GM12878 (cell line): ENCODE data around the gene ALG2. TPM values are rescaled to one million over a fixed set of nuclear protein-coding genes. Genes with fewer than 3 reads are reported as not detected.

Experiments used
- ATAC-seq: fragments of 200-7000 bp; cut with Tn5 transposase; 3 replicates; pipeline ENCODE4 v1.9.1; 2020; ENCODE audit warnings: mild to moderate bottlenecking, moderate library complexity
- BruUV-seq: library from RNA; stranded (reverse); fragments of 400-500 nt; replicated peaks from 2 replicates; lab custom pipeline; 2021; lab: Mats Ljungman, UMichigan
- CTCF ChIA-PET: fragments of 300-600 bp; sonication (Branson Sonifier 250); formaldehyde crosslinking; extraction: SDS; loops from one replicate; lab custom pipeline; 2021; ENCODE audit warnings: inconsistent platforms; lab: Yijun Ruan, JAX
- POLR2A ChIA-PET: fragments of 350-600 bp; formaldehyde crosslinking; extraction: SDS; loops from one replicate; lab custom pipeline; 2021; ENCODE audit warnings: inconsistent platforms; lab: Charles Lee
- RAD21 ChIA-PET: fragments of 300-600 bp; sonication (Branson Sonifier 250); formaldehyde crosslinking; loops from one replicate; lab custom pipeline; 2023; ENCODE audit warnings: antibody characterized with exemption; ENCODE audit not compliant: unreplicated experiment; lab: Charles Lee
- SMC1A ChIA-PET: fragments of 300-600 bp; sonication (Branson Sonifier 250); formaldehyde crosslinking; loops from one replicate; lab custom pipeline; 2023; ENCODE audit not compliant: unreplicated experiment, uncharacterized antibody; lab: Charles Lee
- DNase-seq: peaks from one replicate; pipeline ENCODE4 v3.0.0-alpha.2; 2011; ENCODE audit warnings: low read depth, low spot score
- FAIRE-seq: peaks from 3 replicates; lab custom pipeline; 2011; peaks lifted over from hg19 to GRCh38; lab: Jason Lieb, UNC
- H2AFZ ChIP-seq: 2 replicates; pipeline ENCODE4 v1.6.0; 2011; ENCODE audit warnings: low read depth, low read length, control low read depth; ENCODE audit not compliant: control insufficient read depth
- H3K27ac ChIP-seq: 2 replicates; pipeline ENCODE4 v1.5.1; 2011; ENCODE audit warnings: control low read depth; ENCODE audit not compliant: control insufficient read depth, insufficient read depth
- H3K27me3 ChIP-seq, 2 experiments: replicated peaks in 1 of 2; 2 replicates each; pipeline versions ENCODE4 v1.6.0 to v1.6.1; 2011; ENCODE audit warnings: low read length in 1 of 2; ENCODE audit not compliant: control insufficient read depth in 2 of 2, insufficient read depth in 2 of 2
- H3K36me3 ChIP-seq, 2 experiments: 2 replicates each; pipeline ENCODE4 v1.5.1; 2011; ENCODE audit warnings: low read length in 1 of 2; ENCODE audit not compliant: control insufficient read depth in 2 of 2, insufficient read depth in 2 of 2
- H3K4me1 ChIP-seq: 2 replicates; pipeline ENCODE4 v1.6.1; 2011; ENCODE audit warnings: mild to moderate bottlenecking, low read length, moderate library complexity, mixed read lengths; ENCODE audit not compliant: control insufficient read depth, insufficient read depth
- H3K4me2 ChIP-seq: 2 replicates; pipeline ENCODE4 v1.6.0; 2011; ENCODE audit warnings: control low read depth; ENCODE audit not compliant: control insufficient read depth, insufficient read depth
- H3K4me3 ChIP-seq: fragments of 200-600 bp; sonication (generic); 2 replicates; pipeline ENCODE4 v1.5.1; 2016
- H3K79me2 ChIP-seq: 2 replicates; pipeline ENCODE4 v1.6.0; 2011; ENCODE audit warnings: low read length; ENCODE audit not compliant: control insufficient read depth, insufficient read depth
- H3K9ac ChIP-seq: 2 replicates; pipeline ENCODE4 v1.8.0; 2011; ENCODE audit warnings: low read length, control low read depth, mixed read lengths; ENCODE audit not compliant: control insufficient read depth, insufficient read depth
- H3K9me3 ChIP-seq: replicated peaks from 3 replicates; pipeline ENCODE4 v1.5.1; 2011; ENCODE audit warnings: mild to moderate bottlenecking, low read length; ENCODE audit not compliant: control insufficient read depth, insufficient read depth
- H4K20me1 ChIP-seq: 2 replicates; pipeline ENCODE4 v1.6.0; 2011; ENCODE audit not compliant: control insufficient read depth, insufficient read depth
- ETV6 ChIP-seq, 2 experiments: fragments of 450-650 bp in 1 of 2; IDR thresholded peaks in 1 of 2; conservative IDR thresholded peaks in 1 of 2; 2 replicates each; pipeline ENCODE4 v1.6.1; 2014; ENCODE audit warnings: antibody characterized with exemption in 1 of 2, borderline replicate concordance in 1 of 2, low read depth in 1 of 2, mild to moderate bottlenecking in 1 of 2, moderate library complexity in 1 of 2
- POU2F2 ChIP-seq: IDR thresholded peaks from 3 replicates; pipeline ENCODE4 v1.6.1; 2011; ENCODE audit warnings: low read depth, mild to moderate bottlenecking, low read length, borderline replicate concordance
- REST ChIP-seq: IDR thresholded peaks from 2 replicates; pipeline ENCODE4 v1.6.1; 2012; ENCODE audit warnings: mild to moderate bottlenecking, low read depth, low read length
- SRF ChIP-seq, 2 experiments: IDR thresholded peaks; 2 replicates each; pipeline ENCODE4 v1.6.1; 2011; ENCODE audit warnings: low read depth in 2 of 2, low read length in 2 of 2, mild to moderate bottlenecking in 1 of 2, moderate library complexity in 1 of 2
- WGBS: methylation state at CpG from one replicate; pipeline ENCODE4 v1.1.6; 2016; ENCODE audit warnings: low lambda C conversion rate; ENCODE audit not compliant: insufficient replicate concordance, insufficient coverage; ENCODE audit errors: missing lambda C conversion rate; 5-methylcytosine and 5-hydroxymethylcytosine counted together
- in situ Hi-C: fragments of 300-500 bp; cut with MboI; formaldehyde crosslinking; loops from 9 replicates; pipeline ENCODE4 v1.14.3; 2018; ENCODE audit warnings: mixed read lengths
- intact Hi-C: fragments of 100-400 bp; cut with micrococcal nuclease; formaldehyde crosslinking; loops from one replicate; pipeline ENCODE4 v1.14.2; 2022; ENCODE audit not compliant: unreplicated experiment
- polyA plus RNA-seq, 11 experiments: library from polyadenylated mRNA; depleted of rRNA in 4 of 11; unstranded in 6 of 11; stranded (reverse) in 5 of 11; fragments of >200 nt; fragmentation: Nextera tagmentation in 4 of 11; fragmentation: Illumina TruSeq in 1 of 11; extraction: Ambion mirVana in 4 of 11; extraction: Trizol in 1 of 11; gene quantifications; 1 replicate in 1 of 11; 2 replicates in 10 of 11; pipeline versions ENCODE4 v1.2.1 to v1.2.3, GENCODE V29; 2011 to 2016; ENCODE audit warnings: inconsistent platforms in 2 of 11, missing spikeins in 2 of 11, low read depth in 1 of 11
- total RNA-seq, 4 experiments: library from RNA; depleted of rRNA in 3 of 4; stranded (reverse); fragments of >200 nt in 3 of 4; fragmentation: Illumina TruSeq in 1 of 4; extraction: Trizol in 1 of 4; gene quantifications; 2 replicates each; pipeline versions ENCODE4 v1.2.1 to v1.2.3, GENCODE V29; 2013 to 2021
- TF ChIP-seq, protein P1 (sequence below), 3 experiments: IDR thresholded peaks in 2 of 3; conservative IDR thresholded peaks in 1 of 3; 2 replicates each; pipeline ENCODE4 v1.5.1; 2011; ENCODE audit warnings: low read depth in 3 of 3, low read length in 3 of 3, mild to moderate bottlenecking in 3 of 3, control low read depth in 2 of 3, moderate library complexity in 2 of 3, inconsistent platforms in 1 of 3, mixed read lengths in 1 of 3; ENCODE audit not compliant: control insufficient read depth in 2 of 3, insufficient read depth in 1 of 3; ENCODE audit errors: extremely low read depth in 1 of 3

Gene ALG2
- total and polyA plus RNA-seq, 10 of the 15 experiments (the other 5 are each of a cell fraction or from before 2014, with no cell fraction given) = 8.8 to 52.5 (median 38.6) TPM

- Histone ChIP-seq H2AFZ (no peak overlapping the region), H3K27ac (no peak overlapping the region), H3K79me2 (no peaks in the 10 kb centered on the region), H3K4me3 (no peak overlapping the region), H3K4me1 (peaks cover 23% of the 10 kb centered on the region), H3K9me3 (peaks cover 1% of the 10 kb centered on the region; the same call in 2 of the 3 replicates), H4K20me1 (no peaks in the 10 kb centered on the region), H3K27me3 (no peaks in the 10 kb centered on the region), H3K36me3 (no peaks in the 10 kb centered on the region), H3K9ac (no peak overlapping the region), H3K4me2 (no peak overlapping the region)
- no peak for FAIRE-seq
- in situ Hi-C loops (no loop called here), intact Hi-C loops (no loop called here)
- BruUV-seq = no TSS peak
- POLR2A ChIA-PET = no interaction called here
- RAD21 ChIA-PET = interaction anchor here (1.0 kb wide), 1 partner anchor 9 kb away, joined by 4 read pairs; no protein-coding TSS in a partner anchor
- CTCF ChIA-PET = interaction anchor here (1.0 to 8.6 kb wide), 4 partner anchors 8 to 38 kb away, joined by 3 to 96 read pairs (median 6); no protein-coding TSS in a partner anchor
- TF ChIP-seq REST (no peak), POU2F2 (no peak), ETV6 (conservative IDR thresholded peaks at IDR 0.05 in 1 of 2, IDR thresholded peaks at IDR 0.05 in 1 of 2; ENCODE audit: borderline replicate concordance in 1 of 2, low read depth in 1 of 2) (no peak), SRF (IDR thresholded peaks at IDR 0.05; ENCODE audit: low read depth in 2 of 2, low read length in 2 of 2) (no peak)
- TF ChIP-seq, protein P1, sequence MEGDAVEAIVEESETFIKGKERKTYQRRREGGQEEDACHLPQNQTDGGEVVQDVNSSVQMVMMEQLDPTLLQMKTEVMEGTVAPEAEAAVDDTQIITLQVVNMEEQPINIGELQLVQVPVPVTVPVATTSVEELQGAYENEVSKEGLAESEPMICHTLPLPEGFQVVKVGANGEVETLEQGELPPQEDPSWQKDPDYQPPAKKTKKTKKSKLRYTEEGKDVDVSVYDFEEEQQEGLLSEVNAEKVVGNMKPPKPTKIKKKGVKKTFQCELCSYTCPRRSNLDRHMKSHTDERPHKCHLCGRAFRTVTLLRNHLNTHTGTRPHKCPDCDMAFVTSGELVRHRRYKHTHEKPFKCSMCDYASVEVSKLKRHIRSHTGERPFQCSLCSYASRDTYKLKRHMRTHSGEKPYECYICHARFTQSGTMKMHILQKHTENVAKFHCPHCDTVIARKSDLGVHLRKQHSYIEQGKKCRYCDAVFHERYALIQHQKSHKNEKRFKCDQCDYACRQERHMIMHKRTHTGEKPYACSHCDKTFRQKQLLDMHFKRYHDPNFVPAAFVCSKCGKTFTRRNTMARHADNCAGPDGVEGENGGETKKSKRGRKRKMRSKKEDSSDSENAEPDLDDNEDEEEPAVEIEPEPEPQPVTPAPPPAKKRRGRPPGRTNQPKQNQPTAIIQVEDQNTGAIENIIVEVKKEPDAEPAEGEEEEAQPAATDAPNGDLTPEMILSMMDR (IDR thresholded peaks at IDR 0.05 in 2 of 3, conservative IDR thresholded peaks at IDR 0.05 in 1 of 3; ENCODE audit: control insufficient read depth in 2 of 3, extremely low read depth in 1 of 3, insufficient read depth in 1 of 3, low read depth in 3 of 3, low read length in 3 of 3) = peak in 1 of 3 experiments; percentile 6; a peak in 1 of 6 replicates
- 68% methylated on average over 5 of the region's 5 CpGs for WGBS
- SMC1A ChIA-PET = interaction anchor here (1.1 to 2.9 kb wide), 2 partner anchors 8 to 11 kb away, joined by 4 to 16 read pairs; no protein-coding TSS in a partner anchor
- no peak for DNase-seq
- ATAC-seq = no peak
Observed at GRCh38 chr9:99192786-99193465, 28.8 kb downstream of the ALG2 start.
